ENCODE measurements around the gene PPM1E. TPM values are rescaled to one million over a fixed set of nuclear protein-coding genes. Genes with fewer than 3 reads are reported as not detected.

Gene PPM1E
- total RNA-seq, 1 experiment from 2014 or later, result 7.1 TPM

DNA sequence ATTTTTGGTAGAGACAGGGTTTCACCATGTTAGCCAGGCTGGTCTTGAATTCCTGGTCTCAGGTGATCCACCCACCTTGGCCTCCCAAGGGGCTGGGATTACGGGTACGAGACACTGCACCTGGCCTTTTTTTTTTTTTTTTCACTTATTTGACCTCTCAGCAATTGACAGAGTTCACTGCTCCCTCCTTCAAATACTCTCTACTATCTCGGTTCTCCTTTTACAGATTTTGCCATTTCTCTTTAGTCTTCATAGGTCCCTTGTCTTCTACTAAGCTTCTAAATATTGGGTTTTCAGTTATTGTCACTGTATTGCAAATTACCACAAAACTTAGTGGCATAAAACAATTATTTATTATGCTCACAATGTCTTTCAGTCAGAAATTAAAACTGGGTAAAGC, 191.8 kb downstream of the PPM1E start:
- no peak overlapping the region for H3K4me2 ChIP-seq (ENCODE audit: insufficient read depth, insufficient read length, low read length)
- no peak overlapping the region for H3T11ph ChIP-seq (ENCODE audit: low read length)
- H2AFZ ChIP-seq (ENCODE audit: low read length), result no peak overlapping the region
- Mint-ChIP-seq H3K9me3 (peaks cover 19 to 28% of the 10 kb centered on the region in 2 experiments), H3K4me1 (no peaks in the 10 kb centered on the region), H3K27ac (no peak overlapping the region), H3K4me3 (no peak overlapping the region), H3K27me3 (ENCODE audit: low read depth) (no peaks in the 10 kb centered on the region), H3K36me3 (ENCODE audit: insufficient read depth in 1 of 3, low read depth in 3 of 3) (peaks cover 3 to 10% (median 7%) of the 10 kb centered on the region in 3 experiments; a peak in 6 of 7 replicates)
- H3K18ac ChIP-seq (ENCODE audit: insufficient read length, low read depth, low read length), result no peak overlapping the region
- H3K4me1 ChIP-seq (ENCODE audit: insufficient read depth, low read length), result no peaks in the 10 kb centered on the region
- no peak overlapping the region for H4K91ac ChIP-seq (ENCODE audit: insufficient read length, low read depth, low read length)
- no peak overlapping the region for H3K27ac ChIP-seq (ENCODE audit: insufficient read length, low read depth, low read length)
- no peak overlapping the region for H3K9ac ChIP-seq (ENCODE audit: extremely low read depth, insufficient read length, low read length)
- no peaks in the 10 kb centered on the region for H3K79me1 ChIP-seq (ENCODE audit: insufficient read depth, low read depth, low read length, poor library complexity, severe bottlenecking)
- no peak overlapping the region for H3K4ac ChIP-seq (ENCODE audit: low read depth, low read length)
- no peak overlapping the region for H2BK15ac ChIP-seq (ENCODE audit: low read depth, low read length)
- H4K8ac ChIP-seq (replicated peaks; ENCODE audit: insufficient read length, low read depth, low read length), result no peak overlapping the region
- no peak overlapping the region for H2AK5ac ChIP-seq (ENCODE audit: insufficient read length, low read length)
- no peak for DNase-seq
- no peak overlapping the region for H4K5ac ChIP-seq (ENCODE audit: insufficient read length, low read depth, low read length)
- H3K23me2 ChIP-seq (ENCODE audit: insufficient read length, low read depth, low read length, poor library complexity, severe bottlenecking), result no peaks in the 10 kb centered on the region
- WGBS (ENCODE audit: extremely low coverage, insufficient read length, low lambda C conversion rate), result no CpG with 5 or more reads among the region's 3 CpGs
- H3K56ac ChIP-seq (ENCODE audit: insufficient read length, low read depth, low read length), result no peak overlapping the region
- no peak overlapping the region for H3K23ac ChIP-seq (ENCODE audit: insufficient read length, low read depth, low read length)
- no peak overlapping the region for H2BK120ac ChIP-seq (ENCODE audit: low read depth, low read length, poor library complexity, severe bottlenecking)
- no peak overlapping the region for H2BK12ac ChIP-seq (ENCODE audit: insufficient read length, low read depth, low read length)
- no peaks in the 10 kb centered on the region for H3K27me3 ChIP-seq (ENCODE audit: insufficient read depth, low read length)
- no peaks in the 10 kb centered on the region for H3K9me3 ChIP-seq (ENCODE audit: control insufficient read depth, low read depth, low read length)
- no peak overlapping the region for H2BK20ac ChIP-seq (ENCODE audit: low read depth, low read length, poor library complexity, severe bottlenecking)
- no peak overlapping the region for H3K14ac ChIP-seq (ENCODE audit: insufficient read depth, low read length)
- no peaks in the 10 kb centered on the region for H4K20me1 ChIP-seq (ENCODE audit: control insufficient read depth, insufficient read depth, insufficient read length)
- no peaks in the 10 kb centered on the region for H3K79me2 ChIP-seq (ENCODE audit: insufficient read depth, low read length)
- no peak for TF ChIP-seq CTCF (conservative IDR thresholded peaks at IDR 0.05)
- H2BK5ac ChIP-seq (ENCODE audit: insufficient read length, low read length), result no peak overlapping the region

Measured in H9 (cell line).